Glutamatergic neuron (in vitro differentiated cells): Measurements from ENCODE around the gene PLCB4. TPM values are rescaled to one million over a fixed set of nuclear protein-coding genes. Genes with fewer than 3 reads are reported as not detected.

Experiments
- DNase-seq: peaks from one replicate; pipeline ENCODE4 v3.0.0; 2022
- H3K27ac Mint-ChIP-seq: one replicate; pipeline ENCODE4 v1.8.0; 2020; ENCODE audit warnings: mild to moderate bottlenecking, mixed read lengths, inconsistent platforms; ENCODE audit not compliant: unreplicated experiment
- H3K27me3 Mint-ChIP-seq: one replicate; pipeline ENCODE4 v1.8.0; 2020; ENCODE audit warnings: mild to moderate bottlenecking, moderate library complexity, mixed read lengths, inconsistent platforms; ENCODE audit not compliant: unreplicated experiment
- H3K36me3 Mint-ChIP-seq: one replicate; pipeline ENCODE4 v1.8.0; 2020; ENCODE audit warnings: mild to moderate bottlenecking, mixed read lengths, inconsistent platforms; ENCODE audit not compliant: unreplicated experiment
- H3K4me1 Mint-ChIP-seq: one replicate; pipeline ENCODE4 v1.8.0; 2020; ENCODE audit warnings: mild to moderate bottlenecking, low read depth, mixed read lengths, inconsistent platforms; ENCODE audit not compliant: unreplicated experiment
- H3K4me3 Mint-ChIP-seq: one replicate; pipeline ENCODE4 v1.8.0; 2020; ENCODE audit warnings: mild to moderate bottlenecking, mixed read lengths, inconsistent platforms; ENCODE audit not compliant: unreplicated experiment
- H3K9me3 Mint-ChIP-seq: one replicate; pipeline ENCODE4 v1.8.0; 2020; ENCODE audit warnings: mild to moderate bottlenecking, moderate library complexity, mixed read lengths, inconsistent platforms; ENCODE audit not compliant: unreplicated experiment
- total RNA-seq: library from RNA; stranded (reverse); fragmentation: NEBNext Ultra II Directional; extraction: Animal tissue kit (Norgen Biotek cat#: 25700); gene quantifications from one replicate; pipeline ENCODE4 v1.2.1, GENCODE V29; 2021; ENCODE audit not compliant: unreplicated experiment
- TF ChIP-seq, protein P1 (sequence below): fragments of 200-600 bp; sonication (generic); IDR thresholded peaks from one replicate; pipeline ENCODE4 v1.5.0; 2021; ENCODE audit not compliant: partially characterized antibody, unreplicated experiment

PLCB4 gene
- total RNA-seq, 1 donor from 2014 or later: 28.9 TPM

DNA sequence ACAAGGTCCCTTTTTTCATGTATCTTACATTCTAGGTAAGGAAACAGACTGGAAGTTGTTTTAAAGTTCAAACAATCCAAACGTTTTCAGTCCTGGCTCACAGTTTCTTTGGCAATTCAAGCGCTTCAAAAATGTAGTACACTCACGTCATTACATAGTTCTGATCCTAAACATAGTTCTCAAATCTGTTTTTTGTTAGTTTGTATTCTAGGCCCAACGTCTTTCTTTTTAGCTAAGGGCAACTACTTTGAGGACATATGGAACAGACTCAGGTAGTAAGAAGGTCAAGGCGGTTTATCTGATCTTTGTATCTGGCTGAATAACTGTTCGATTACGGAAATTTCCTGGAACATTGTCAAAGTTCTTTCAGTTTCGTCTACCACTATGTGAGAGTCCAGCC is 36.9 kb upstream of the PLCB4 start:
- no peaks in the 10 kb centered on the region for H3K27me3 Mint-ChIP-seq
- peaks cover 3% of the 10 kb centered on the region for H3K4me1 Mint-ChIP-seq
- no peak for DNase-seq
- no peak overlapping the region for H3K4me3 Mint-ChIP-seq
- H3K27ac Mint-ChIP-seq: no peak overlapping the region
- TF ChIP-seq, protein P1, sequence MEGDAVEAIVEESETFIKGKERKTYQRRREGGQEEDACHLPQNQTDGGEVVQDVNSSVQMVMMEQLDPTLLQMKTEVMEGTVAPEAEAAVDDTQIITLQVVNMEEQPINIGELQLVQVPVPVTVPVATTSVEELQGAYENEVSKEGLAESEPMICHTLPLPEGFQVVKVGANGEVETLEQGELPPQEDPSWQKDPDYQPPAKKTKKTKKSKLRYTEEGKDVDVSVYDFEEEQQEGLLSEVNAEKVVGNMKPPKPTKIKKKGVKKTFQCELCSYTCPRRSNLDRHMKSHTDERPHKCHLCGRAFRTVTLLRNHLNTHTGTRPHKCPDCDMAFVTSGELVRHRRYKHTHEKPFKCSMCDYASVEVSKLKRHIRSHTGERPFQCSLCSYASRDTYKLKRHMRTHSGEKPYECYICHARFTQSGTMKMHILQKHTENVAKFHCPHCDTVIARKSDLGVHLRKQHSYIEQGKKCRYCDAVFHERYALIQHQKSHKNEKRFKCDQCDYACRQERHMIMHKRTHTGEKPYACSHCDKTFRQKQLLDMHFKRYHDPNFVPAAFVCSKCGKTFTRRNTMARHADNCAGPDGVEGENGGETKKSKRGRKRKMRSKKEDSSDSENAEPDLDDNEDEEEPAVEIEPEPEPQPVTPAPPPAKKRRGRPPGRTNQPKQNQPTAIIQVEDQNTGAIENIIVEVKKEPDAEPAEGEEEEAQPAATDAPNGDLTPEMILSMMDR: no peak
- no peaks in the 10 kb centered on the region for H3K36me3 Mint-ChIP-seq
- peaks cover 2% of the 10 kb centered on the region for H3K9me3 Mint-ChIP-seq

DNA sequence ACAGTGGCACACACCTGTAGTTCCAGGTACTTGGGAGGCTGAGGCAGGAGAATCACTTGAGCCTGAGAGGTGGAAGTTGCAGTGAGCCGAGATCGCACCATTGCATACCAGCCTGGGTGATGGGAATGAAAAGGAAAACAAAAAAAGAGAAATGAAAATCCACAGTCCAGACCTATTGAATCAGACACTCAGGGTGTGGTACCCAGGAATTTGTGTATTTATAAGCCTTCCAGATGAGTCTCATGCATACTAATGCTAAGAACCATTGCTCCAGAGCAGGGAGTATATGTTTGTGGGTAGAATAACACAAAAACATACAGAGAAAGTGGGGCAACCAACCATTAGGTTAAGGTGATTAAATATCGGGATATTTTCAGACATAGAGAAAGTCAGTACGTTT is 36.1 kb upstream of the PLCB4 start:
- H3K36me3 Mint-ChIP-seq: no peaks in the 10 kb centered on the region
- H3K4me3 Mint-ChIP-seq: no peak overlapping the region
- peaks cover 2% of the 10 kb centered on the region for H3K9me3 Mint-ChIP-seq
- H3K4me1 Mint-ChIP-seq: peaks cover 3% of the 10 kb centered on the region
- no peak for DNase-seq
- TF ChIP-seq, protein P1: no peak
- H3K27me3 Mint-ChIP-seq: no peaks in the 10 kb centered on the region
- no peak overlapping the region for H3K27ac Mint-ChIP-seq

DNA sequence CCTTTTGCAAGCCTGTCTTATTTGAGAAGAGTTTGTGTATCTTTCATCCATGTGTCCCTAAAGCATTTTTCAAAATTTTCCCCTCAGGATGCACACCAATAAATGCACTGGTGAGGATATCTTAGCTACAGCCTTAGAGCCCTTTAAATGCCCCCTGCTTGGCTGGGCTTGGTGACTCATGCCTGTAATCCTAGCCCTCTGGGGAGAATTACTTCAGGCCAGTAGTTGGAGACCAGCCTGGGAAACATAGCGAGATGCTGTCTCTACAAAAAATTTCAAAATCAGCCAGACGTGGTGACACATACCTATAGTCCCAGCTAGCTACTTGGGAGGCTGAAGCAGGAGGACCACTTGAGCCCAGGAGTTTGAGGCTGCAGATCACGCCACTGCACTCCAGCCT is 33.8 kb upstream of the PLCB4 start:
- TF ChIP-seq, protein P1: no peak
- no peak for DNase-seq
- Mint-ChIP-seq H3K27me3 (no peaks in the 10 kb centered on the region), H3K36me3 (no peaks in the 10 kb centered on the region), H3K9me3 (peaks cover 2% of the 10 kb centered on the region), H3K4me1 (peaks cover under 1% of the 10 kb centered on the region), H3K4me3 (no peak overlapping the region), H3K27ac (no peak overlapping the region)

DNA sequence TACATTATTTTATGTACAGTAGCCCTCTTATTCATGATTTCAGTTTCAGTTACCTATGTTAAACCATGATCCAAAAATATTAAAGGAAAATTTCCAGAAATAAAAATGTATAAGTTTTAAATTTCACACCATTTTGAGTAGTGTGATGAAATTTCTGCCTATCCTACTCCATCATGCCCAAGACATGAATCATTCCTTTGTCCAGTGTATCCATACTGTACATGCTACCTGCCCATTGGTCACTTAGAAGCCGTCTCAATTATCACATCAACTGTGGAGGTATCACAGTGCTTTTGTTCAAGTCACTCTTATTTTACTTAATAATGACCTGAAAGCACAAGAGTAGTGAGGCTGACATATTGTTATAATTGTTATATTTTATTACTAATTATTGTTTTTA is 32.3 kb upstream of the PLCB4 start:
- TF ChIP-seq, protein P1: no peak
- Mint-ChIP-seq H3K9me3 (peaks cover 2% of the 10 kb centered on the region), H3K4me1 (peaks cover 3% of the 10 kb centered on the region), H3K36me3 (no peaks in the 10 kb centered on the region), H3K27me3 (no peaks in the 10 kb centered on the region), H3K4me3 (no peak overlapping the region), H3K27ac (no peak overlapping the region)
- DNase-seq: no peak

DNA sequence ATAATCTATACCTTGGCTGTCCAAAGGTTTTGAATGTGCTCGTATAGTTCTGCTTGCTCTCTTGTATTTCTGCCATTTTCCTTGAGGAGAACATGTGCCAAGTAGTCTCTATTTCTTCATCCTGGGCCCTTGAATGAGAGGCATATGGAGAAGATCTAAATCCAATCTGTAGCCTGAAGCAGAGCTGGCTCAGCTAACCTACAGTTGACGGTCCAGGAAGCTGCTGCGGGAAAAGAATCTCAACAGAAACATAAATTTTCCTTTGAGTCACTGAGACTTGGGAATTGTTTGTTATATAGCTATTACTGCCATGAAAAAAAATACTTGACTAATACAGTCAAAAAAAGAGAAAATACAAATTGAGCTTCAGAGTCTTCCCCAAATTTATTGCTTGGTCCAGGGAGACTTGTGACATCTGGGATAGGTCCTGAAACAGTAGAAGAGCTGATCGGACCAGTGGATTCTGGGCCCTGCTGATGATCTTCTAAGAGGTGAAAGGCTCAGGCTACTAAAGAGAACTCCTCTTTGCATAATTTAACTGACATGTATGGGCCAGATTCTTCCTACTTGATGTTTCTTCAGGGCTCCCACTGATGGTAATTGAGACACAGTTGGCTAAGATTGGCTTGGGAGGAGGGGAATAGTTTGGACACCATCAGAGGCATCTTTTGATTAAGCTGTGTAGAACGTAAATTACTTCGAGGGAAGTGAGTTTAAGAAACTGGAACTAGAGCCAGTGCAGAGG is 29.9 kb upstream of the PLCB4 start:
- no peak for DNase-seq
- no peaks in the 10 kb centered on the region for H3K36me3 Mint-ChIP-seq
- no peak overlapping the region for H3K4me3 Mint-ChIP-seq
- peaks cover 3% of the 10 kb centered on the region for H3K4me1 Mint-ChIP-seq
- TF ChIP-seq, protein P1: no peak
- H3K27ac Mint-ChIP-seq: no peak overlapping the region
- H3K9me3 Mint-ChIP-seq: no peaks in the 10 kb centered on the region
- no peaks in the 10 kb centered on the region for H3K27me3 Mint-ChIP-seq
